Kidney (tissue), 14 donors: ENCODE results near the gene THADA. TPM values are rescaled to one million over a fixed set of nuclear protein-coding genes. Genes with fewer than 3 reads are reported as not detected.

Source experiments
- DNase-seq, 5 donors: peaks; one replicate each; pipeline ENCODE4 v3.0.0-alpha.2; 2013 to 2020
- FAIRE-seq: peaks from 2 replicates; lab custom pipeline; 2012; peaks lifted over from hg19 to GRCh38; lab: Jason Lieb, UNC
- H3K27ac ChIP-seq, 2 donors: one replicate each; pipeline ENCODE4 v1.7.0; 2013; ENCODE audit warnings: low read depth in 2 of 2, low read length in 2 of 2, inconsistent platforms in 1 of 2
- H3K27me3 ChIP-seq: one replicate; pipeline ENCODE4 v1.7.1; 2013; ENCODE audit warnings: low read length, inconsistent platforms; ENCODE audit not compliant: control insufficient read depth, insufficient read depth
- H3K36me3 ChIP-seq, 3 donors: one replicate each; pipeline versions ENCODE4 v1.7.0 to v1.7.1; 2013; ENCODE audit warnings: low read length in 3 of 3, control low read depth in 1 of 3, inconsistent platforms in 1 of 3; ENCODE audit not compliant: insufficient read depth in 3 of 3, control insufficient read depth in 2 of 3
- H3K4me1 ChIP-seq, 3 donors: one replicate each; pipeline versions ENCODE4 v1.7.0 to v1.7.1; 2013; ENCODE audit warnings: low read length in 3 of 3, inconsistent platforms in 1 of 3, low read depth in 1 of 3; ENCODE audit not compliant: control insufficient read depth in 2 of 3, insufficient read depth in 2 of 3
- H3K4me3 ChIP-seq, 3 donors: one replicate each; pipeline versions ENCODE4 v1.7.0 to v1.8.1; 2013; ENCODE audit warnings: low read length in 3 of 3, control low read depth in 1 of 3, inconsistent platforms in 1 of 3
- H3K9ac ChIP-seq, 3 donors: one replicate each; pipeline versions ENCODE4 v1.7.0 to v1.7.1; 2013; ENCODE audit warnings: low read length in 3 of 3, control low read depth in 1 of 3, inconsistent platforms in 1 of 3
- H3K9me3 ChIP-seq, 3 donors: one replicate each; pipeline versions ENCODE4 v1.7.0 to v1.7.1; 2013; ENCODE audit warnings: low read length in 3 of 3, control low read depth in 1 of 3, inconsistent platforms in 1 of 3; ENCODE audit not compliant: control insufficient read depth in 2 of 3, insufficient read depth in 1 of 3
- CTCF ChIP-seq: IDR thresholded peaks from 3 replicates; pipeline ENCODE4 v1.5.1; 2012; ENCODE audit warnings: mild to moderate bottlenecking, moderate library complexity, borderline replicate concordance; ENCODE audit not compliant: insufficient read depth; ENCODE audit errors: extremely low read depth
- intact Hi-C: fragments of 100-400 bp; cut with DNase I; formaldehyde crosslinking; loops from one replicate; pipeline ENCODE4 v1.11.1; 2022
- polyA plus RNA-seq: library from polyadenylated mRNA; stranded (reverse); fragments of 350-450 nt; fragmentation: Illumina TruSeq; extraction: RNeasy Lipid Tissue Mini Kit (QIAGEN cat#74804); gene quantifications from one replicate; pipeline ENCODE4 v1.2.3, GENCODE V29; 2014; ENCODE audit warnings: low read depth, low replicate concordance; ENCODE audit not compliant: insufficient read depth
- total RNA-seq: library from RNA; stranded (reverse); fragmentation: NEBNext Ultra II Directional; extraction: Animal tissue kit (Norgen Biotek cat#: 25700); gene quantifications from one replicate; pipeline ENCODE4 v1.2.1, GENCODE V29; 2021
- donor health status: control.
- donor health status: control.
- donor health status: control.
- donor health status: control.
- donor health status: control.
- donor health status: DM: yes; HTN: yes; CAD: no.
- donor health status: Normal renal cell carcinoma (clear cell type).

The THADA gene
- total and polyA plus RNA-seq, 2 donors from 2014 or later, result 21.4 to 45.1 TPM

- intact Hi-C loops, result no loop called here
Measured at GRCh38 chr2:43384143-43384542, 211.7 kb downstream of the THADA start.

GRCh38 chr2:43383533-43383932 is 212.3 kb downstream of the THADA start:
- intact Hi-C loops, result no loop called here
- Histone ChIP-seq H3K9me3 (no peaks in the 10 kb centered on the region), H3K27me3 (no peaks in the 10 kb centered on the region), H3K27ac (no peak overlapping the region), H3K4me1 (peaks cover 0 to 11% (median 5%) of the 10 kb centered on the region in 3 donors), H3K36me3 (no peaks in the 10 kb centered on the region), H3K9ac (no peak overlapping the region), H3K4me3 (no peak overlapping the region)
- DNase-seq, result no peak
- TF ChIP-seq CTCF, result no peak
- no peak for FAIRE-seq

More at GRCh38 chr2:43384143-43384542, 211.7 kb downstream of the THADA start:
- H3K36me3 ChIP-seq, result no peaks in the 10 kb centered on the region
- no peak for TF ChIP-seq CTCF
- H3K4me3 ChIP-seq, result no peak overlapping the region
- FAIRE-seq (no peak), DNase-seq (no peak)
- H3K27me3 ChIP-seq, result no peaks in the 10 kb centered on the region
- no peaks in the 10 kb centered on the region for H3K9me3 ChIP-seq
- H3K9ac ChIP-seq, result no peak overlapping the region
- H3K27ac ChIP-seq, result no peak overlapping the region
- peaks cover 0 to 14% (median 7%) of the 10 kb centered on the region in 3 donors for H3K4me1 ChIP-seq

GRCh38 chr2:43379494-43379893 is 216.3 kb downstream of the THADA start:
- Histone ChIP-seq H3K4me1 (no peaks in the 10 kb centered on the region), H3K27me3 (no peaks in the 10 kb centered on the region), H3K36me3 (no peaks in the 10 kb centered on the region), H3K9ac (no peak overlapping the region), H3K9me3 (no peaks in the 10 kb centered on the region), H3K27ac (no peak overlapping the region), H3K4me3 (no peak overlapping the region)
- intact Hi-C loops, result no loop called here
- FAIRE-seq, result no peak
- no peak for TF ChIP-seq CTCF
- no peak for DNase-seq

GRCh38 chr2:43377327-43377726 is 218.5 kb downstream of the THADA start:
- no peak overlapping the region for H3K9ac ChIP-seq
- no peak for FAIRE-seq
- no peaks in the 10 kb centered on the region for H3K36me3 ChIP-seq
- intact Hi-C loops, result no loop called here
- no peak for TF ChIP-seq CTCF
- no peak overlapping the region for H3K27ac ChIP-seq
- no peaks in the 10 kb centered on the region for H3K27me3 ChIP-seq
- DNase-seq, result no peak
- H3K9me3 ChIP-seq, result no peaks in the 10 kb centered on the region
- H3K4me1 ChIP-seq, result no peaks in the 10 kb centered on the region
- no peak overlapping the region for H3K4me3 ChIP-seq
